GM18499 (cell line): ENCODE results near the gene CABLES1.
"Not testable (repeated sequence)": the region's sequence is repeated elsewhere in the genome, so short reads cannot be mapped to it uniquely, and the experiment has no call there.

ENCODE experiments used
- ATAC-seq: cut with Tn5 transposase; IDR thresholded peaks from one replicate; pipeline ENCODE4 v1.9.1; 2021; ENCODE audit warnings: moderate number of reproducible peaks; ENCODE audit not compliant: insufficient read depth, unreplicated experiment

Gene CABLES1

GRCh38 chr18:23141104-23141999 is 6.1 kb downstream of the CABLES1 start:
- no peak for ATAC-seq

- ATAC-seq: no peak
Observed at GRCh38 chr18:23142251-23142929, 7.1 kb downstream of the CABLES1 start.

DNA sequence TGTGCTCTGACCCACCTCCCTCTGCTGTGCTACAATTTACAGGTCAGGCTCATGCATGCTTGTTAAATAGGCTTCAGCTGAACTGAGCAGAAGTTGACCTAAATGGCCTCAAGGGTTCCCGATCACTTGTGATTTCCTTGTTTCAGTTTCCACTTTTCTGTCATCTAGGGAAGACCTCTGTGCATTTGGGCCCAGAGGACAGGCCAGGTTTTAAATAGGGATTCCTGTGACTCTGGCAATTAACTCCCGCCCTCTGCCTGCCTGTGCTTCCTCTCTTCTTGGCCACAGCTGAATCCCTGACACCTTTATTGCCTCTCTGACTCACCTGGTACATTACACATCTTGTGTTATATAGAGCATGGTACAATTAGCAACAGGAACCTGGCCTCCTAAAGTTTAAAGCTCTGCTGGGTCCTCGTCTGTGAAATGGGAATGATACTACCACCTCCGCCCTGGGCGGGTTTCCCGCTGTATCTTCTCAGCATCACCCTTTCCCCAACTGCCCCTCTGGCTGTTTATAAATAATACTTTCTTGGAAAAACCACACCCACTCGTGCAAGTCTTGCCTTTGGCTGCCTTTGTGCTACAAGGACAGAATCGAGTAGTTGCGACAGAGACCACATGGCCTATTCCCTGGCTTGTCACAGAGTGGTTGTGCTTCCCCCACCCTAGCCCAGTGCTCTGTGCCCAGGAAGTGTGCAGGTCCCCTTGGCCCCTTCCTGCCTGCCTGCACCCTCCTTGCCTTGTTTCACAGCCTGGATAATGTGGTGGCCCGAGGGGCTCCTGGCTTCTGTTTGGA is 7.9 kb downstream of the CABLES1 start:
- no peak for ATAC-seq

DNA sequence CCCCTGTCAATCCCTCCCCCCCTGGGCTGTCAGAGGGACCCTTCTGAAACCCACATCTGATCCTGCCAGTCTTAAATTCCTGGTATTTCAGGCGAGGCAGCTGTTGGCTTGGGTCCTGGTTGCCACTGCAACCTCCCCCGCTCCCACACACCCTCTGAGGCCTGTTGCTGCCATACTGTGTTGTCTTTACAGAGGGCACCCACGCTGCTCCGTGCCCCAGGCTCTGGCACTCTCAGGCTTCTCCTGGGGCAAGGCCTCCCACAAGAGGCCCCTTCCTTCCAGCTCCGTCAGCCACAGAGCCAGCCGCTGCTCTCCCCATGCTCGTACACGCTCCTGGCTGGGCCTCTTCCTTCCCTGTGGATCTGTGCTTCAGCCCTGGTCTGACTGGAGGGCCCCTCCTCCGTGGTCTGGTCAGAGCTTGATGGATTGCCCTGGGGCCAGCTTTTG is 8.6 kb downstream of the CABLES1 start:
- ATAC-seq: no peak

DNA sequence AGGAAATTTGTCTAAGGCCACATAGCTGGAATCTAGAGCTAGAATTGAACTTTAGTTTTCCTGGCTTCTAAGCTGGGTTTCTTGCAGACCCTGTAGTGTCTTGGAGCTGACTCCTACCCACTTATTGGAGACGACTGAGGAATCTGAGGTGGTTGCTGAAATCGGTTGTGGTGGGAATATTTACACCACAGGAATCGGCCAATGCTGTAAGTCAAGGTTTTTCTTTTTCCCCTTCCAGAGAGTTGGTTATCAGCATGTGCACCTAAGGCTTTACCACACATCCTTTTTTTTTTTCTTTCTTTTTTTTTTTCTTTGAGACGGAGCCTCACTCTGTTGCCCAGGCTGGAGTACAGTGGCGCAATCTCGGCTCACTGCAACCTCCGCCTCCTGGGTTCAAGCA is 9.4 kb downstream of the CABLES1 start:
- no peak for ATAC-seq

DNA sequence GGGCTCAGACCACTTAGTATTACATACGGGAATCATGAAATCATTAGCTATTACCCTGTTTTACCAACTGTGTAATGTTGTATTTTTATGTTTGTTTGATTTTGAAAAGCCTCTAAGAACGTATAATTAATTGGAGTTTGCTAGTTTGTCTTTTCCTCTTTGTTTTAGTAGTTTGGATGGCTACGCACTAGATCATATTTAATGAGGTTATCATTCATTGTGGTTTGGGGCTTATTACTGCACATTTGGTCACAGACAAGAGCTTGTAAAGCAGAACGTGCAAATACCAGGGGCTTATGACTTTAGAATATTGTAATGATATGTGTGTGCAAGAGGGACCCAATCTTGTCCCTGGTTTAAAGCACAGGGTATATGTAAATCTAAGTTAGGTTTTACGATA is 10.3 kb downstream of the CABLES1 start:
- ATAC-seq: no peak

DNA sequence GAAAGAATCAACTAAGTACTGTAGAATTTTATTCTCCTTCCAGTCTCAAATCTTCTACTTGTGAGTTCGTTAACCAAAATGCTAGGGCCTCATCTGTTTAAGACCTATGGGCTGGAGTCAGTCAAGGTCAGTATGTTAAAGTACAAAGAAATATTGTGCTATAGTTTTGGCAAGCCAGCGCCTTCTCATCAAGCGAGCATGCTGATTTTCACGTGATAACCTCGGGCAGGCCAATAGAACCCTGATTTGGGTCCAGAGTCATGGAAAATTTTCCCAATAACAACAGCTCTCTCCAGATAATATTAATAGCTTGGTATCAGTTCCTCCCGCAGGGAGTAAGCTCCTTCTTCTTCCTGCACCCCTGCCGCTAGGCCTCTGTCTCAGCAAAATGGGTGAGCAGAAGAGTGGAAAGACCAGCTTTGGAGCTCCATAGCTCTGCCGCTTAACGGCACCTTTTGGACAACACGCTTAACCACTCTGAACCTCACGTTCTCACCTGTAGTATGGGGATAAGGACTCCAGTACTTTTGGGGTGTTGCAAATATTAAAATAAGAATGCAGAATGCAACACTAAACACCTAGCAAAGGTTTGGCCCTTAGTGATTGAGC is 11.7 kb downstream of the CABLES1 start:
- no peak for ATAC-seq

DNA sequence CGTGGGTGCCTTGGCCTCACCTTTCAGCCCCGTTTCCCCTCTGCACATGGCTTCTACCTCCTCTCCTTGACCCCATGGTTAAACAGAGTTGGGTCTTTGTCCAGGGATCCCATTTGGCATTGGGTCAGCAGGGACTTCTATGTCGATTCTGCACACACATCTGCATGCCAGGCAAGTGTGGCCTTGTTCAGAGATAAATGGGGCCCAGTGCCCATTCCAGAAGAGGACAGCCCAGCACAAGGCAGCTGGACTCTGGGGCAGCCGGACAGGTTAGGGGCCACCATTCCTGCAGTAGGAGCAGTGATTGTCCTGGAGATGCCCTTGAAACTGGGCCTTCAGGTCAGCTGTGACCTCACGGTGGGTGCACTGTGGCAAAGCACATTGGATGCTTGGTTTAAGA is 13.1 kb downstream of the CABLES1 start:
- ATAC-seq: no peak

DNA sequence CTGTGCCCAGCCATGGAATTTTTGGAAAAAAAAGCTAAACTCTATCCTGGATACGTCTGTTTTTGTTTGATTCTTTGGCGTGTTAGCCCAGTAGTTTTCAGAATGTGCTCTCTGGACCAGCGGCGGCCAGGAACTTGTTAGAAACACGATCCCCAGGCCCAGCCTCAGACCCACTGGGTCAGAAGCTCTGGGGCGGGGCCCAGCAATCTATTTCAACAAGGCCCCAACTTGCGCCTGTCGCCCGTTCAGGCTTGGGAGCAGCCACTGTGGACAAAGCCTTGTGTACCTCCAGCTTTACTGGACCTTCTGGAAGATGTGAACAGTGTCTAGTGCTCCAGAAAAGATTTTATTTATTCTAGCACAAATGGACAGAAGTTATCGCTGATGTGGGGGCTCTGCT is 14.3 kb downstream of the CABLES1 start:
- ATAC-seq: no peak

DNA sequence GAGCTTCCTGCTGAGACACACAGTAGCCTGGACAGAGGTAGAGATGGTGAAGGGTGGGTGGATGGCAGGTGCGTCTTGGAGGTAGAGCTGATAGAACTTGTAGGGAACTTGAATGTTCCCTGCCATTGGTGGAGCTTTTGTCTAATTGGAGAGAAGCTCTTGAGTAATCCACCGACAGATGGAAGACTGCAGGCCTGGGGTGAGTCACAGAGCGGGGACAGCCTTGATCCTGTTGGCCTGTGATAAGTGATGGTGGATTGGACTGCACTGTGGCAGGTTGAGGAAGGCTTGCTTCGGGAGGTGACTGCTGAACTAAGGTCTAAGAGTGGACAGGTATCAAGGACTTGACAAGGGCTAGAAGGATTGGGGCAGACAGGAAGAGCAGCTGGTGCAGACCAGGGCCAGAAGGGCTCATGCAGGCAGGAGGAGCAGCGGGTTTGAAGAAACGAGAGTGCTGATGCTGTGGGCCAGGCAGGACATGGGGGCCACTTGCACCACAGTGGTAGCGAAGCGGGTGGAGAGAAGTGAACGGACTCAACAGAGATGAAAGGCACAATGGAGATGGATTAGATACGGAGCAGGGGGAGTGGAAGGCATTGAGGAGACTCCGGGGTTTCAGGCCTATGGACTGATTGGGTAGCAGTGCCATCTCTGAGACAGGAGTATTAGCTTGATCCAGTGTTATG is 16.3 kb downstream of the CABLES1 start:
- ATAC-seq: no peak

GRCh38 chr18:23154030-23154429 is 18.7 kb downstream of the CABLES1 start:
- no peak for ATAC-seq

- ATAC-seq: no peak
Observed at GRCh38 chr18:23154823-23155500, 19.7 kb downstream of the CABLES1 start.

DNA sequence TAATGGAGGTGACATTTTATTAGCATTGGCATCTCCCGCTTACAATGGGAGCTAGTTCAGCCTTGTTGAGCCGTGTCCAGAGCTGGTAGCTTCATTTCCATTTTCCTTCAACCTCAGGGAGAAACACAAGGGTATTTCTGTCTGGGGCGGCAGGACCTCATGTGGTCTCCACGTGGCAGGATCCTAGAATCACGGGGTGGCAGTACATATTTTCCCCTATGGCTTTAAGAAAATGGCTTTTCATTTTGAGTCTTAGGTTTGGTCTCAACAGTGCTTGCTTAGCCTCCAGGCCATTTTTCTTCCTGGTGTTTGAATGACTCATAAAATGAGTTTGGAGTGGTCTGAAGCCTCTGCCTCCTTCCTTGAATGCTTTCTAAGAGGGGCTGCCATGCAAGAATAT is 20.3 kb downstream of the CABLES1 start:
- no peak for ATAC-seq

DNA sequence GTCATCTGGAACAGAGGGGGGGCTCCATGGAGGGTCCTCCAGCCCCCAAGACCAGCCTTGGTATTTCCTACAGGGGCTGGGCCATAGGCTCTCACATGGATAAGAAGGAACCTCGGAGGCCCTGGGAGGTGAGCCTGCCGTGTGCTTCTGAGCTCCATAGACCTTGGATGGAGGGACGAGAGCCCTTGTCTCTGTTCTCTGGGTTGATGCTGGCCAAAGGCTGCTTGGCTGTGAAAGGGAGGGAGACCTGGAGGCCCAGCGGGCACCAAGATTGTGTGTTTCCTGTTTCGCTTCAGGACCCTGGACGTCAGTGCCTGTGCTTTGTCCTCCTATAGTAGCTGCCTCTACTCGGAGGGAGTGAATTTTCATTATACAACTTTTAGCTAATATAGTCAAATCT is 20.8 kb downstream of the CABLES1 start:
- ATAC-seq: no peak

- ATAC-seq: no peak
Observed at GRCh38 chr18:23158058-23158457, 22.8 kb downstream of the CABLES1 start.

DNA sequence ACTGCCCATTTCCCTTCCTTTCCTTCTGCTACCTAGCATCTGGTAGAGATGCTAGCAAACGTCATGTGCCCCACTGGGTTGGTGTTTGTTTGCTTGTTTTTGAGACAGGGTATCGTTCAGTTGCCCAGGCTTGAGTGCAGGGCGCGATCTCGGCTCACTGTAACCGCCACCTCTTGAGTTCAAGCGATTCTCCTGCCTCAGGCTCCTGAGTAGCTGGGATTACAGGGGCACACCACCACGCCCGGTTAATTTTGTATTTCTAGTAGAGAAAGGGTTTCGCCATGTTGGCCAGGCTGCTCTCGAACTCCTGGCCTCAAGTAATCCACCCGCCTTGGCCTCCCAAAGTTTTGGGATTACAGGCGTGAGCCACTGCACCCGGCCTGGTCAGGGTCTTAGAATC is 23.6 kb downstream of the CABLES1 start:
- not testable (repeated sequence) for ATAC-seq

DNA sequence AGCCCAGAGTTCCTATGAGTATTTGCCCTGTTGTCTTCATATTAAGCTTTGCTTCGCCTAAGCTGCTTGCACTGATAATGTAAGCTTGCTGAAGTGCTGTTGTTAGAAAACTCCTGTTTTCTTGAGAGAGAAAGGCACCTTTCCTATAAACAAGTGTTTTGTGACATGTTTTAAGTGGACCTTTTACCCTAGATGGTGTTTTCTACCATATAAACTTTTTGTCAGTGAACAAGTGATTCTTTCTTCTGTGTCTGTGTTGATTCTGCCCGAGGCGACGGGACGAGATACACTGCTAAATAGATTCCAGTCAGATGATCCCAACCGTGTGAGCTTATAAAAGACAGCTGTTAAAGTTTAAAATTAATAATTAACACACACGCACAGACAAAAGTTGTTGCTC is 24.1 kb downstream of the CABLES1 start:
- no peak for ATAC-seq

GRCh38 chr18:23162473-23162872 is 27.2 kb downstream of the CABLES1 start:
- no peak for ATAC-seq

DNA sequence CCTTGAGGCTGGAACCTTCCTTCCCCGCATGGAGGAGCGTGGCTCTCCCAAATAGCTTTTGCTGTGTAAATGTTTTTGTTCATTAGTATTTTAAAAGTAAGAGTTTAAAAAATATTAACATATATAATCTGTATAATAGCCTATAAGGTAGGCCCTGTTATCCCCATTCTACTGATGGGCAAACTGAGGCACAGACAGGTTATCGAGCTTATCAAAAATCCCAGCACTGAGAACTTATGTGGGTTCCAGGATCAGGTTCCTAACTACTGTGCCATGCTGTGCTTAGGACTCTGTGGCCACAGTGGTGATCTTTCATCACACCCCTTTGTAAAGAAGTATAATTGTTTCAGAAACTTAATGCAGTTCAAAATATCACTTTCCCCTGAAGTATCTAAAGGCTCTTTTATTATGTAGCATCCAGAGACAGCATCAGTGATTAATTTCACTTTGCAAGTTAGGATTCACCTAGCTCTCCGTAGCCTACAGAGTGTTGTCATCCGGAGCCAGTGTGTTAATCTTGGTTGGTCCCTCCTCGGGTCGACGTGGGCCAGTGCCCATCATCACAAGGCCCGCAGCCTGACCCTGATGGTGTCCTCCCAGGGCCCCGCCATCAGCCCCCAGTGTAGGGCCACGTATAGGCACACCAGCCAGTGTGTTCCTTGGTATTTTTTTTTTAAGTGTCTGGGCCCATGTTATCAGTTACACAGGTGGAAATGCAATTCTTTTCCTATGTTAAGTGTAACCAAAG is 28.7 kb downstream of the CABLES1 start:
- ATAC-seq: no peak
